GM12872 (cell line): Measurements from ENCODE around the gene KCNJ12.

Experiments
- TF ChIP-seq, protein P1 (sequence below): IDR thresholded peaks from 3 replicates; pipeline ENCODE4 v1.5.1; 2011; ENCODE audit warnings: low read depth, mild to moderate bottlenecking, low read length, moderate library complexity; ENCODE audit not compliant: insufficient read depth

KCNJ12 gene

DNA sequence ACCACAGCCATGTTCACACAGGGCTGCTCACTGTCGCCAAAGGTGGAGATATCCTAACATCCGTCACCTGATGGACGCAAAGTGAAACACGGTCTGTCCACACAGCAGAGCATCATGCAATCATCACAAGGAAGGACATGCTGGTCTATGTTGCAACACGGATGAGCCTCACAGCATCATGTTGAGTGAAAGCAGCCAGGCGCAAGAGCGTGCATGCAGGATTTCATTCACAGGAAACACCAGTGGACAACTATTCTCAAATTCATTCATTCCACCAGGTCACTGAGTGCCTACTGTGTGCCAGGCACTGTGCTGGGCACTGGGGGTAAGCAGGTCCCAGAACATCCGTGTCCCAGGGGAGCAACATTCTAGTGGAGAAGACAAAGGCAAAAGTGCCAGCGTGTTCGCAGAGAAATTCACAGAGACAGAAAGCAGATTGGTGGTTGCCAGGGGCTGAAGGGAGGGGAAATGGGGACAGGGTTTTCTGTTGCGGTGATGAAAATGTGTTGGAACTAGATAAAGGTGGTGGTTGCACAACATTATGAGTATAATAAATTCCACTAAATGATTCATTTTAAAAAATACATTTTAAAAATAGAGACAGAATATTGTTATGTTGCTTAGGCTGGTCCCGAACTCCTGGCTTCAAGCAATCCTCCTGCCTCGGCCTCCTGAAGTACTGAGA is 22.7 kb upstream of the KCNJ12 start:
- TF ChIP-seq, protein P1, sequence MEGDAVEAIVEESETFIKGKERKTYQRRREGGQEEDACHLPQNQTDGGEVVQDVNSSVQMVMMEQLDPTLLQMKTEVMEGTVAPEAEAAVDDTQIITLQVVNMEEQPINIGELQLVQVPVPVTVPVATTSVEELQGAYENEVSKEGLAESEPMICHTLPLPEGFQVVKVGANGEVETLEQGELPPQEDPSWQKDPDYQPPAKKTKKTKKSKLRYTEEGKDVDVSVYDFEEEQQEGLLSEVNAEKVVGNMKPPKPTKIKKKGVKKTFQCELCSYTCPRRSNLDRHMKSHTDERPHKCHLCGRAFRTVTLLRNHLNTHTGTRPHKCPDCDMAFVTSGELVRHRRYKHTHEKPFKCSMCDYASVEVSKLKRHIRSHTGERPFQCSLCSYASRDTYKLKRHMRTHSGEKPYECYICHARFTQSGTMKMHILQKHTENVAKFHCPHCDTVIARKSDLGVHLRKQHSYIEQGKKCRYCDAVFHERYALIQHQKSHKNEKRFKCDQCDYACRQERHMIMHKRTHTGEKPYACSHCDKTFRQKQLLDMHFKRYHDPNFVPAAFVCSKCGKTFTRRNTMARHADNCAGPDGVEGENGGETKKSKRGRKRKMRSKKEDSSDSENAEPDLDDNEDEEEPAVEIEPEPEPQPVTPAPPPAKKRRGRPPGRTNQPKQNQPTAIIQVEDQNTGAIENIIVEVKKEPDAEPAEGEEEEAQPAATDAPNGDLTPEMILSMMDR: no peak

DNA sequence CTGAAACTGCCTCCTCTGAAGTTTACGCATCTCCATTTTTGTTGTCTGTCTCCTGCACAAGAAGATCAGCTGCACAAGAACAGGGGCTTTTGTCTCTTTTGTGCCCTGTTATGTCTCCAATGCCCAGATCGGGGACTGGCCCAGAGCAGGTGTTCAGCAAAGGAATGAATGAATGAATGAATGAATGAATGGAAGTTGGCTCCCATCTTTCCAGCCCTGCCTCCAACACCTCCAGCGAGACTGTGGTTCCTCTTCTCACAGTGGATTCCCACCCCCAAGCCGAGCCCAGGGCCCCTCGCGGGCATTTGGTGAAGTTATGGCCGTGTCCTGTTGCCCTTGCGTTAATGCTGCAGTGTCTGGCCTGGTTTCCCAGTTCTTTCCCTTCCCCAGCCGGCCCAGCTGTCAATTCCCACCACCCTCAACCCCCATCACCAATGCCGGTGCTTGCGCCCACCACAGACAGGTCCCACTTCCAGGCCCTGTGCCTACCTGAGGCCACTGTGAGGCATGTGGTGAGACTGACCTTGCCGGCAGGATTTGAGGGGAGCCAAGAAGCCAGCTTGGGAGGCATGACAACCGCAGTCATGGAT is 21.3 kb upstream of the KCNJ12 start:
- TF ChIP-seq, protein P1: no peak

- TF ChIP-seq, protein P1: no peak
Observed at GRCh38 chr17:21355586-21355985, 20.6 kb upstream of the KCNJ12 start.

DNA sequence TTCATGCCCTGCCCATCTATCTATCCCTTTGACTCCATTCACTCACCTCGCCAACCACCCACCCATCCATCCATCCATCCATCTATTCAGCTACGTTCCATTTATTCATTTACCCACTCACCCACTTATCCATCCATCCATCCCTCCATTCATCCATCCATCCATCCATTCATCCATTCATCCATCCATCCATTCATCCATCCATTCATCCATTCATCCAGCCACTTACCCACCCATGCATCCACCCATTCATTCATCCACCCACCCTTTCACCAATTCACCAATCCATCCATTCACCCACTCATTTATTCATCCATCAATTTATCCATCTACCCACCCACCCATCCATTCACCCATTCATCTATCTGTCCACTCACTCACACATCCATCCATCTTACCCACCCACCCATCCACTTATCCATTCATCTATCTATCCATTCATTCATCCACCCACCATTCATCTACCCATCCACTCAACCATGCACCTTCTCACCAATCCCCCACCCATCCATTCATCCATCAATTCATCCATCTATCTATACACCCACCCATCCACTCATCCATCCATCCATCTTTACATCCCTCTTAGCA is 19.5 kb upstream of the KCNJ12 start:
- TF ChIP-seq, protein P1: no peak

GRCh38 chr17:21357281-21357680 is 18.9 kb upstream of the KCNJ12 start:
- TF ChIP-seq, protein P1: no peak

DNA sequence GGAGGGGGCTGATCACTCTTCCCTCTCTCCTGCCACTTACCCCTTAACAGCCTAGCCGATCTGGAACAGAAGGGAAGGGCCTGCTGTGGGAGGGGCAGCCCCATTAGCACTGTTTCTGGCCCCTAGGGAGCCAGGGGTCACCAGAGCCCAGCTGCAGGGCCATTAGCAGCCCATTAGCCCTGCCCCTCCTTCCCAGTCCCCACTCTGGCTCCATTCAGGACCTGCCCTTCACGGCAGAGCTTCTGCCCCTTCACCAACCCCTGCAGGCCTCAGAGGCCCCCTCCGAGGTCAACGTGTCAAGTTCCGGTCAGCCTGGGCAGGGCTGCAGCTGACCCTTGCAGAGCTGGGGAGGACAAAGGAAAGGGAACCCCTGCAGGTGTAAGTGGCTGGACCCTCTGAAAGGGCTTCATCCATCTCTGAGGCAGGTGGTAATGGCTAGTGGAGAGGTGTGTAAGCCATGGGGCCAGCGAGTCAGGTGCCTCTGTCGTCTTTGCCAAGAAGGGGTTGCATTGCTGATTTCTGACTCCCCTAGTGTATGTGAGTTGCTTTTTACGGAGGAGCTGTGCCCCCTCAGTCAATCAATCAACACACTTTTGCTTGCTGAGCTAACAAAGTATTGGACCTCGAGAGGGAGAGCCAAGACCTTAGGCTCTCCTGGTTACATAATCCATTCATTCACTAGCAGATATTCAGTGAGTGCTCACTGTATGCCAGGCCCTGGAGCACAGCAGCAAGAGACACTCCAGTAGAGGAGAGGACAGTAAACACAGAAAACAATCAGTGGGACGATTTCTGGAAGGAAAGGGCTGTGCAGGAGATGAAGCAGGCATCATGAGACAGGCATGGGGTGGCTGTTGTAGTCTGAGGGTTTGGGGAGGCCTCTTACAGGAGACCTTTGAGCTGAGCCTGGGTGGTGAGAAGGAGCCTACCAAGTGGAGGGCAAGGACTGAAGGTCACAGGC is 18.2 kb upstream of the KCNJ12 start:
- TF ChIP-seq, protein P1: no peak

DNA sequence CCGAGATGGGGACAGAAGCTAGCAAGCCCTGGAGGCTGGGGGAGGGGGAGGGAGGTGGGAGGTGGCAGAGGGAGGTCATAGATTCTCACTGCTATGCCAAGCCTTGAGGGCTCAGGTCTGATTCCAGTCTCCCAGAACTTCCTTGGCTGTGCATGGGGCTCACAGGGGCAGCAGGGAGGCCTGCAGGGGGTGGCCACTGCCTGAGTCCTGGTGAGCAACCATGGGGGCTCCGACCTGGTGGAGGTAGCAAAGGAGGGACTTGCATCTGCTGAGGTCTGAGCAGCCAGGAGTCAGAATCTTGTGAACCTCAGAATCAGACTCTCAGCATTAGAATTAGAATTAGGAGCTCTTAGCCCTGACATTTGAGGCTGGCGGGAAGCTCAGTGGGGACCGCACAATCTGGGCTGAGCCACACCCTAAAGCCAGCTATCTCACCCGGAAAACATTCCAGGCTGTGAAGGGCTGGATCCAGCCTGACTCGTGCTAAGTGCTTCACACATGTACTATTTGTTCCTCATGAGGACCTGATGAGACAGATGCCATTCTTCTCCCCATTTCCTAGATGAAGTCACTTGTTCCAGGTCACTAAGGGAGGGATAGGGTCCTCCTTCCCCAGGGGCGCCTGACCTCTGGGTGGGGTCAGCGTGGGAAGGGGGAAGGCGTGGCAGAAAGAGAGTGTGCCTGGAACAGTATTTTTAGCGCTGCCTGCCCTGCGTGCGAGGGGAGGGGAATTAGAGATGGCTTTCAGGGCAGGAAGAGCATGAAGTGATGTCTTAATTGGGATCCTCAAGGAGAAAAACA is 17.3 kb upstream of the KCNJ12 start:
- TF ChIP-seq, protein P1: no peak
